Mucosa of rectum (tissue), 2 donors: ENCODE measurements around the gene PLSCR3.

ENCODE experiments used
- H3K27ac ChIP-seq, 2 donors: one replicate each; pipeline ENCODE4 v1.7.0; 2013; ENCODE audit warnings: inconsistent platforms in 2 of 2, low read depth in 2 of 2, low read length in 2 of 2
- H3K27me3 ChIP-seq, 2 donors: one replicate each; pipeline ENCODE4 v1.7.0; 2013; ENCODE audit warnings: low read length in 2 of 2; ENCODE audit not compliant: control insufficient read depth in 2 of 2, insufficient read depth in 2 of 2
- H3K36me3 ChIP-seq, 2 donors: one replicate each; pipeline ENCODE4 v1.7.0; 2013; ENCODE audit warnings: low read length in 2 of 2; ENCODE audit not compliant: control insufficient read depth in 2 of 2, insufficient read depth in 2 of 2
- H3K4me1 ChIP-seq, 2 donors: one replicate each; pipeline ENCODE4 v1.7.0; 2013; ENCODE audit warnings: low read length in 2 of 2, mild to moderate bottlenecking in 1 of 2; ENCODE audit not compliant: control insufficient read depth in 2 of 2, insufficient read depth in 2 of 2
- H3K4me3 ChIP-seq, 2 donors: one replicate each; pipeline ENCODE4 v1.7.0; 2013; ENCODE audit warnings: low read length in 2 of 2
- H3K9ac ChIP-seq, 2 donors: one replicate each; pipeline ENCODE4 v1.7.0; 2013; ENCODE audit warnings: low read length in 2 of 2, low read depth in 1 of 2, mild to moderate bottlenecking in 1 of 2
- H3K9me3 ChIP-seq, 2 donors: one replicate each; pipeline ENCODE4 v1.7.0; 2013; ENCODE audit warnings: low read length in 2 of 2; ENCODE audit not compliant: control insufficient read depth in 2 of 2
- donor health status: healthy.
- donor health status: Normal muscosa, but diverticular disease.

PLSCR3 gene

DNA sequence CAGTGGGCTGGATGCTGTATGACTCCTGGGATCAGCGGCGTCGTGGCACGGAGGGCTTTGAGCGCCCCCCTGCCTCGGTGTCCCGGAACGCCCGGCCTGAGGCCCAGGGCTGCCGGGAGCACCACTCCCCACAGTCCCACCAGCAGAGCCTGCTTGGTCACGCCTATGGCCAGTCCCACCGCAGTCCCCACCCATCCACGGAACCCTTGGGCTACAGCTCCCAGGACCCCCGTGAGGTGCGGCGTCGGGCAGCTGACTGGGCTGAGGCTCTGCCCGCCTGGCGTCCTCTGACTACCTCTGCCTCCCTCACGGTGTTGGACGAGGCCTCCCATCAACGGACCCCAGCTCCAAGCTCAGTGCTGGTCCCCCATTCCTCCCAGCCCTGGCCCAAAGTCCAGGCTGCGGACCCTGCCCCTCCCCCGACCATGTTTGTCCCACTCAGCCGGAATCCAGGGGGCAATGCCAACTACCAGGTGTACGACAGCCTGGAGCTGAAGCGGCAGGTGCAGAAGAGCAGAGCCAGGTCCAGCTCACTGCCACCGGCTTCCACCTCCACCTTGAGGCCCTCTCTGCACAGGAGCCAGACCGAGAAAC is 32.7 kb upstream of the PLSCR3 start:
- H3K27me3 ChIP-seq = no peaks in the 10 kb centered on the region
- H3K36me3 ChIP-seq = no peaks in the 10 kb centered on the region
- H3K9ac ChIP-seq = no peak overlapping the region
- no peak overlapping the region for H3K27ac ChIP-seq
- no peaks in the 10 kb centered on the region for H3K9me3 ChIP-seq
- H3K4me3 ChIP-seq = no peak overlapping the region
- H3K4me1 ChIP-seq = no peaks in the 10 kb centered on the region

DNA sequence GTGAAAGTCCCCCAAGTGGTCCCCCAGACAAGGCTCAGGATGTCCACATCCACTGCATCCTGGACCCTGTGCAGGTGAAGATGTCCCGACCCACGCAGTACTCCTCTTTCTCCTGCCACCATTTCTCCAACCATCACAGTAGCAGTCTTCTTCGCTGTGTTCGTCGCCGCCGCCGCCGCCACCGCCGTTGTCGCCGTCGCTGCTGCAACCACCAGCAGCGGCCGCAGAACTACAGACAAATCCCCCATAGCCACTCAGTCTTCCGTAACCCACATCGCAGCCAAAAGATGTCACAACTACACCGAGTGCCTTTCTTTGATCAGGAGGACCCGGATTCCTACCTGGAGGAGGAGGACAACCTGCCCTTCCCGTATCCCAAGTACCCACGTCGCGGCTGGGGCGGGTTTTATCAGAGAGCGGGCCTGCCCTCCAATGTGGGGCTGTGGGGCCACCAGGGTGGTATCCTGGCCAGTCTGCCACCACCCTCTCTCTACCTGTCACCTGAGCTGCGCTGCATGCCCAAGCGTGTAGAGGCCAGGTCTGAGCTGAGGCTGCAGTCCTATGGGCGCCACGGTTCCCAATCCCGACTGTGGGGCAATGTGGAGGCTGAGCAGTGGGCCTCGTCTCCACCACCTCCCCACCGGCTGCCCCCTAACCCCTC is 32.0 kb upstream of the PLSCR3 start:
- Histone ChIP-seq H3K9ac (no peak overlapping the region), H3K4me3 (no peak overlapping the region), H3K27me3 (no peaks in the 10 kb centered on the region)

DNA sequence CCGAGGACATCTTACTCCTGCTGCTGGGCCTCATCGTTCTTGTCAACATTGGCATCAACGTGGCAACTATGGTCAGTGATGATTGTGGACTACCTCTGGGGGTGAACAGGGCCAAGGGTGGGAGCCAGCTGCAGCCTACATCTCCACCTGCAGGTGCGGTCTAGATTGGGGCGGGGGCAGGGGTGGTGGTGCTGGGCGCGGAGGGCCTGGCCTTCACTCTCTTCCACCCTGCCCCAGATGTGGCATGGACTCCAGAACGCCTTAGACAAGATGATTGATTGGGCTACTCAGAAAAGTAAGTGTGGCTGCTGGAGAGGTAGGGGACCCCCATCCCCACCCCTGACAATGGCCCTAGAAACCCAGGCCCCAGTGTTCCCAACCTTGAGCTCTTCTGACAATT is 31.4 kb upstream of the PLSCR3 start:
- no peak overlapping the region for H3K27ac ChIP-seq

More for the DNA sequence above, 32.0 kb upstream of the PLSCR3 start:
- no peaks in the 10 kb centered on the region for H3K9me3 ChIP-seq
- no peak overlapping the region for H3K27ac ChIP-seq
- H3K4me1 ChIP-seq = no peaks in the 10 kb centered on the region
- H3K36me3 ChIP-seq = no peaks in the 10 kb centered on the region

DNA sequence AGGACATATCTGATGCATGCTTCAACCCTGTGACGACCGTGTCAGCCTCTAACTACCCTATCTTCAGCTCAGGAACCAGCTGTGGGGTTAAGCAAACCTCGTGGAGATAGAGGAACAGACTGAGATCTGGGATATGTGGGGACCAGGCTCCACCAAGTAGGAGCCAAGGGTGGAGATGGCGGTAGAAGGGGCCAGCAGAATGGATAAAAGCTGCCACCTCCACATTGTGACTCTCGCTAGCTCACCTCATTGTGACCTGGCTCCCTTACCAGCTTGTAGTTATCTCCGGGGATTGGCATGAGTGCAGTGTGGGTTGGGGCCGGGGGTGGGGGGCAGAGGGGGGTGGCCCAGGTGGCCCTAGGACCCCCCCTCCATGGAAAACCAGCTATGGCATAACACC is 31.0 kb upstream of the PLSCR3 start, which contains the start of gene SPEM2:
Gene SPEM2, plus strand, starts transcription at position 301 of the 400 bp plus-strand sequence. Its CDS starts 73 bp downstream, at position 374.
- no peak within 1 kb of the TSS for H3K9ac ChIP-seq

More for the DNA sequence above, 31.4 kb upstream of the PLSCR3 start:
- H3K9ac ChIP-seq = no peak overlapping the region
- no peak overlapping the region for H3K4me3 ChIP-seq
- H3K4me1 ChIP-seq = no peaks in the 10 kb centered on the region
- no peaks in the 10 kb centered on the region for H3K9me3 ChIP-seq
- H3K36me3 ChIP-seq = no peaks in the 10 kb centered on the region
- no peaks in the 10 kb centered on the region for H3K27me3 ChIP-seq

DNA sequence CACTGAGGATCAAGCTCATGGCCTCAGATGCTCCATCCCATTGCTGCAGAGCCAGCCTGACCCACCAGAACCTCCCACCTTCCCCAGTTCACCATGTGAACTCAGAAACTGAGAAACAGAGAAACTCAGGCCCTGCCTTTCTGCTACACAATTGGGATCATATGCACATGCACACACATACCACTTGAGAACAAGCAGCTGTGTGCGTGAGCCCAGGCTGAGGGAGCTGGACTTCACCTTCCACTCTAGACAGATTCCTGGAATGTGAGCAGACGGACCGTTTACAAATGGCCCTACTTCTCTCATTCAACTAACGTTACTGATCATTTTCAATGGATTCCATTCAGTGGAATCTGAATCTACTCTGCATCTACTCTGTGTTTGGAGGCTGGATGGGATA is 29.4 kb upstream of the PLSCR3 start:
- H3K9me3 ChIP-seq = no peaks in the 10 kb centered on the region
- no peak overlapping the region for H3K27ac ChIP-seq
- no peaks in the 10 kb centered on the region for H3K36me3 ChIP-seq
- H3K9ac ChIP-seq = no peak overlapping the region
- H3K27me3 ChIP-seq = no peaks in the 10 kb centered on the region
- H3K4me3 ChIP-seq = no peak overlapping the region
- H3K4me1 ChIP-seq = no peaks in the 10 kb centered on the region

More for the DNA sequence above, 31.0 kb upstream of the PLSCR3 start, which contains the start of gene SPEM2:
- Histone ChIP-seq H3K27me3 (no peaks in the 10 kb centered on the region), H3K4me1 (no peaks in the 10 kb centered on the region), H3K4me3 (no peak within 1 kb of the TSS), H3K9me3 (no peaks in the 10 kb centered on the region), H3K36me3 (no peaks in the 10 kb centered on the region), H3K27ac (no peak within 1 kb of the TSS)

DNA sequence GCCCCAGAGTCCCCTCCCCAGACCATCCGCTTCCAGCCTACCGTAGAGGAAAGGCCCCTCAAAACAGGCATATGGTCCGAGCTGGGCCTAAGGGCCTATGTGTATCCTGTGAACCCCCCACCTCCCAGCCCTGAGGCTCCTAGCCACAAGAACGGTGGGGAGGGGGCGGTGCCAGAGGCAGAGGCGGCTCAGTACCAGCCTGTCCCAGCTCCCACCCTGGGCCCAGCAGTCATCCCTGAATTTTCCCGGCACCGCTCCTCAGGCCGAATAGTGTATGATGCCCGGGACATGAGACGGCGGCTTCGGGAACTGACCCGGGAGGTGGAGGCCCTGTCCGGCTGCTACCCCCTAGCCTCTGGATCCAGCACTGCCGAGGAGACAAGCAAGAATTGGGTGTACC is 26.9 kb upstream of the PLSCR3 start:
- Histone ChIP-seq H3K4me1 (no peaks in the 10 kb centered on the region), H3K9me3 (no peaks in the 10 kb centered on the region), H3K36me3 (no peaks in the 10 kb centered on the region), H3K27me3 (no peaks in the 10 kb centered on the region), H3K9ac (no peak overlapping the region), H3K4me3 (no peak overlapping the region), H3K27ac (no peak overlapping the region)

DNA sequence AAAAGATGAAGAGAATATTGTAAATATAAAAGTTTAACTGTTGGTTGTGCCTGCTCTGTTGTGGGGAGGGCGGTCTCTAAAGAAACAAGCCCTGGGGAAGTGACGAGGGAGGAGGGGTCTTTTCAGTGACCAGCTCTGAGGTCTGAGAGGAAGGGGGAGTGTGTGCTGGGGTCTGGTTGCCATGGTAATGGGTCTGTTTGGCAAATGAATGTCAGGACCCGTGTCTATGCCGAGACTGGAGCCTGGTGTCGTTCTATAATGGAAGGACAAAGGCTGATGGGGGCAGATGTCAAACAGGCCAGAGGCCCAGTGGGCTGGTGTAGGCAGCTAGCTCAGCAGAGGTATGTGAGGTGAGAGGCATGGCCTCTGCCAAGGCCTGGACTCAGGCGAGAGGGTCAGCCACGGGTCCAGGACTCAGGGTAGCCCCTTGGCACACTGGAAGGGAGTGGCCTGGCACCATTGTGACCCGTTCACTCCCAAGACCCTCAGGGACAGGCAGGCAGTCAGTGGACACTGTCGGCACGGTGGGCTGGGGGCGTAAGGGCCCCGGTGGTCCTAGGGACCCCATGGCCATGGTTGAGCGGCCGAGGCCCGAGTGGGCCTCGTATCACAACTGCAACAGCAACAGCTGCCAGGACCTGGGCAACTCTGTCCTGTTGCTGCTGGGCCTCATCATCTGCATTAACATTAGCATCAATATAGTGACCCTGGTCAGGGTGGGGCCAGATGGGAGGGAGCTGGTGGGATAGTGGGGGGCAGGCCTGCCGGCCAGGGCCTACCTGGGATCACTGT is 25.7 kb upstream of the PLSCR3 start, which contains the start of gene SPEM1:
Gene SPEM1, plus strand, starts transcription at position 506 of the 792 bp plus-strand sequence. Its CDS starts 61 bp downstream, at position 567.
- H3K27ac ChIP-seq = no peak within 1 kb of the TSS
- no peaks in the 10 kb centered on the region for H3K36me3 ChIP-seq
- no peaks in the 10 kb centered on the region for H3K27me3 ChIP-seq
- H3K9ac ChIP-seq = no peak within 1 kb of the TSS
- no peak within 1 kb of the TSS for H3K4me3 ChIP-seq
- H3K4me1 ChIP-seq = no peaks in the 10 kb centered on the region
- no peaks in the 10 kb centered on the region for H3K9me3 ChIP-seq

DNA sequence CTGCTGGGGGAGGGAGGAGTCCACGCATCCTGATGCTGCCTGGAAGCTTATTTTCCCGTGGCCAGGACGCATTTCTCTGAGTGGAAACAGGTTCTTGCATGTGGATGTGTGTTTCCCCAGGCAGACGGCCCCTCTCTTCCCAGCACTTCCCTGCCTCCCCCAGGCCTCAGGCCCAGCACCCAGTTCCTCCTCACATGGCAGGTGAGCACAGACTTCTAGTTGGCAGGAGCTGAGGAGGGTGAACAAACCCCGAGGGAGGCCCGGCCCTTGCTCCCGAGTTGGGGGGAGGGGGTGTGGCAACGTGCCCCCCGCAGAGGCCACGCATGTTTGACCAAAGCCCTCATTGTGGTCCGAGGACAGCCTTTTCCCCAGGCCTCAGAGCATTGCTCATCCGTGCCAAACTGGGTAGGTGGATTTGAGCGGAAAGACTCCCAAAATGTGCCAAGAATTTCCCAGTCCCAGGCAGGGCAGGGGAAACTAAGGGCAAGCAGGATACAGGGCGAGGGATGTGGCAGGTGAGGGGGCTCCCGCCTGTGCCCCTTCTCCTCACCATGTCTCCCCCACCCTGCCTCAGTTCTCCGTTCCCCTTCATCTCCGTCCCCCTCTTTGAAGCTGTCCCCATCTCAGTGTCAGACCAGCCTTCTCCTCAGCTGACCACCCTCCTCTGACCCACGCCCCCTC is 24.3 kb upstream of the PLSCR3 start:
- no peaks in the 10 kb centered on the region for H3K36me3 ChIP-seq
- no peaks in the 10 kb centered on the region for H3K4me1 ChIP-seq
- no peaks in the 10 kb centered on the region for H3K9me3 ChIP-seq
- no peak overlapping the region for H3K9ac ChIP-seq
- H3K27me3 ChIP-seq = no peaks in the 10 kb centered on the region
- no peak overlapping the region for H3K27ac ChIP-seq
- no peak overlapping the region for H3K4me3 ChIP-seq

DNA sequence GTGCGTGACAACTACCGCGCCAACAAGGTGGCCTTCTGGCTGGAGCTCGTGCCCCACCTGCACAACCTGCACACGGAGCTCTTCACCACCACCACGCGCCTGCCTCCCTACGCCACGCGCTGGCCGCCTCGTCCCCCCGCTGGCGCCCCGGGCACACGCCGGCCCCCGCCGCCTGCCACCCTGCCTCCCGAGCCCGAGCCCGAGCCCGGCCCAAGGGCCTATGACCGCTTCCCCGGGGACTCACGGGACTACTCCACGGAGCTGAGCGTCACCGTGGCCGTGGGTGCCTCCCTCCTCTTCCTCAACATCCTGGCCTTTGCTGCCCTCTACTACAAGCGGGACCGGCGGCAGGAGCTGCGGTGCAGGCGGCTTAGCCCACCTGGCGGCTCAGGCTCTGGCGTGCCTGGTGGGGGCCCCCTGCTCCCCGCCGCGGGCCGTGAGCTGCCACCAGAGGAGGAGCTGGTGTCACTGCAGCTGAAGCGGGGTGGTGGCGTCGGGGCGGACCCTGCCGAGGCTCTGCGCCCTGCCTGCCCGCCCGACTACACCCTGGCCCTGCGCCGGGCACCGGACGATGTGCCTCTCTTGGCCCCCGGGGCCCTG is 22.8 kb upstream of the PLSCR3 start:
- Histone ChIP-seq H3K4me1 (no peaks in the 10 kb centered on the region), H3K27me3 (no peaks in the 10 kb centered on the region), H3K9me3 (no peaks in the 10 kb centered on the region), H3K36me3 (no peaks in the 10 kb centered on the region), H3K9ac (no peak overlapping the region), H3K27ac (no peak overlapping the region), H3K4me3 (no peak overlapping the region)
